RKO (cell line): Measurements from ENCODE around the gene BARX2.

Experiments used
- DNase-seq: peaks from one replicate; pipeline ENCODE4 v3.0.0-alpha.2; 2016; ENCODE audit warnings: low spot score

The BARX2 gene

GRCh38 chr11:129374081-129374992, 1.3 kb upstream of the BARX2 start:
- DNase-seq: no peak

GRCh38 chr11:129374993-129375750, 476 bp upstream of the BARX2 start:
- no peak for DNase-seq

- no peak for DNase-seq
Observed at GRCh38 chr11:129376658-129377341, 1.2 kb downstream of the BARX2 start.

GRCh38 chr11:129377739-129378138, 2.1 kb downstream of the BARX2 start:
- DNase-seq: no peak

- no peak for DNase-seq
Observed at GRCh38 chr11:129380413-129380812, 4.8 kb downstream of the BARX2 start.

- DNase-seq: no peak
Observed at GRCh38 chr11:129382583-129382982, 6.9 kb downstream of the BARX2 start.

GRCh38 chr11:129383060-129383459, 7.4 kb downstream of the BARX2 start:
- no peak for DNase-seq

GRCh38 chr11:129383502-129383901, 7.9 kb downstream of the BARX2 start:
- DNase-seq: no peak

- DNase-seq: no peak
Observed at GRCh38 chr11:129384415-129384814, 8.8 kb downstream of the BARX2 start.

- no peak for DNase-seq
Observed at GRCh38 chr11:129385801-129386200, 10.2 kb downstream of the BARX2 start.

- DNase-seq: no peak
Observed at GRCh38 chr11:129386795-129387397, 11.2 kb downstream of the BARX2 start.

GRCh38 chr11:129387434-129387833, 11.8 kb downstream of the BARX2 start:
- DNase-seq: no peak

- no peak for DNase-seq
Observed at GRCh38 chr11:129388824-129389223, 13.2 kb downstream of the BARX2 start.

GRCh38 chr11:129390303-129390821, 14.7 kb downstream of the BARX2 start:
- DNase-seq: no peak

GRCh38 chr11:129391360-129391759, 15.7 kb downstream of the BARX2 start:
- DNase-seq: no peak

GRCh38 chr11:129391821-129392220, 16.2 kb downstream of the BARX2 start:
- DNase-seq: no peak

- no peak for DNase-seq
Observed at GRCh38 chr11:129392995-129393394, 17.3 kb downstream of the BARX2 start.

- DNase-seq: no peak
Observed at GRCh38 chr11:129394709-129395108, 19.1 kb downstream of the BARX2 start.

GRCh38 chr11:129395432-129395831, 19.8 kb downstream of the BARX2 start:
- DNase-seq: no peak

- no peak for DNase-seq
Observed at GRCh38 chr11:129395883-129396282, 20.2 kb downstream of the BARX2 start.

GRCh38 chr11:129396454-129396853, 20.8 kb downstream of the BARX2 start:
- no peak for DNase-seq
